ENCODE results near the gene RNLS.

The RNLS gene

DNA sequence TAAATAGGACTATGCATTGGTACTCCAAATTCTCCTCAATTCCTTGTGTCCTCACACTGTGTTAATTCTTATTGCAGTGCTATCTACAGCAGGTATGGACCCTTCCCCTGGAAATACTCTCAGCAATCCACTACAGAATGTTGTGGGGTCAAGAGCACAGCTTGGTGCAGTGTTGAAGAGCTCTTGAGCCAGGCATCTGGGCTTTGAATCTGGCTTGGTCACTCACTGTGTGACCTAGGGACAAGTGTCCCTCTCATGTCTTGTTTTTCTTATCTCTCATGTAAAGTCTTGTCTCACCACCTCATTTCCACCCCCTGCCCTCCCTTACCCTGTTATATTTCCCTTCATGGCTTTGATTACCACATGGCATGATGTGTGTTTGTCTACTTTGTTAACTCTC, 159.4 kb downstream of the RNLS start:
- DNase-seq = no peak

DNA sequence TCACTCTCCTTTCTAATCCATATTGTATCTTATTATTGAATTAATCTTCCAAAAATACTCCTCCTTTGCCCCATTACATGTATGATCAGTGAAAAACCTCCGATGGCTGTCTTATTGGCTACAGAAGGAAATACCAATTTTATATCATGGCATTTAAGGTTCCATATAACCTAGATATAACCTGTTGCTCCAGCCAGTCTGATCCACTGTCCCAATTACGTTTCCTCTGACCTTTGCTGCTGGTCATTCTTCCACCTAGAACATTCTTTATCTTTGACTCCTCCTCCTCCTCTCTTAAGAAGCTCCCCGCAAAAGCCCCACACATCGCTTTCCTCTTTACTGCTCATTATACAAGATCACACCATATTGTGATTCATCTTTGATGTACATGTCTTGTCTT, 161.5 kb downstream of the RNLS start:
- DNase-seq = no peak

DNA sequence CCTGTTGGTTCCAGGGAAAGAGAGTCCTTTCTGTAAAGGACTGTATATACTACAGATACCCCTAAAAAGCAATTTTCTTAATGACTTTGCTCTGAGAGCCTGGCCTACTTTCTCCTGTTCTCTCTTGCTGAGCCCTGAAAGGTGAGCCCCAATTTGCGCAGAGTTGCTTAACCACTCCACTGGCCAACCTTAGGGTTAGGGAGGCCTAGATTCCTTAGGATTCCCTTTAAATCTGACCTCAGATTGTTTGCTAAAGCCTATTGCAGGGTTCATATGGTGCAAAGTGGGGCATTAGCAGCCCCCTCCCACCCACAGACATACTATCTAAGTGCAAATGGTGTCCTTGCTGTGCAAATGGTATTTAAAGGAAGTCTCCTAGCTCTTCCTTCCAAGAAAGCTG, 164.2 kb downstream of the RNLS start:
- no peak for DNase-seq

DNA sequence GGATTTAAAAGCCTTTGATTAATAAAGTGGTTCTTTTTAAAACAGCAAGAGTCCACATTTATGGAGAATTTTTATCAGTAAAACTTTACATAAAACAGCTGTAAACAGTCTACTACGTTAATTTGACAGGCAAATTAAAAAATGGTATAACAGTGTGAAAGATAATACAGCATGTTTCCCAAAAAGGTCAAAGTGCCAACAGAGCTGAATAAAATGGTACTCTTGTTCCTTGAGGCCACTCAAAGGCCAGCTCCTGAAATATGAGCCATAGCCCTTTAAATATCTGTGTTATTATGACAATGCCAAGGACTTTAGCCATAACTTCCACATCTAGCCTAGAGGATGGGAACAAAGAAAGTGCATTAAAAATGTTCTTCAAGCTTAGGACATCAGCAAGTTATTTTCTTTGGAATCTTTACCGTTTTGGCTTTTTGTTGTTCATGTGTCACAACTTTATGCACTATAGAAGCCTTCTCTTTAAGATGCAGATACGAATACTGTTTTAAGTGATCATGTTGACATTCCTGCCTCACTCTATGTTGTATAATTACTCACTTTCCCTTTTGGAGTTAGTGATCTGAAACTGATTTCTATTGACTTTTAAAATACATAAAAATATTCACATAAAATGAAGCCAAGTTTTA, 165.6 kb downstream of the RNLS start:
- no peak for DNase-seq

DNA sequence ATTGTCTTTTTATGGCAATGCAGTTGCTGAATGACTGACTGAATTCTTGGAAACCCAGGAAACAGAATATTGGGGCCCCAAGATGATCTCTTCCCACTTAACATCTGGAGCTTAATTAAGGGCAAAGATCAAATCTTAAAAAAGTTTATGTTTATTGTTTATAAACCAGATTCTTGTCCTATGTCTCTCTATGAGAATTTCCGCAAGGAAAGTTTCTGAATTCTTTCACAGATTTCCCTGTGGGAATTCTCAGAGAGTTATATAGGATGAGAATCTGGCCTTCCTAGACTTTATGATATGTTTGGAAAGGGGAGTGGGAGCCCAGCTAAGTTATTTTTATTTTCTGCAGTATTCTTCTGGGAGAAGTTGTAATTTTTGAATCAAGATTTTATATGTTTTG, 166.3 kb downstream of the RNLS start:
- DNase-seq = no peak

DNA sequence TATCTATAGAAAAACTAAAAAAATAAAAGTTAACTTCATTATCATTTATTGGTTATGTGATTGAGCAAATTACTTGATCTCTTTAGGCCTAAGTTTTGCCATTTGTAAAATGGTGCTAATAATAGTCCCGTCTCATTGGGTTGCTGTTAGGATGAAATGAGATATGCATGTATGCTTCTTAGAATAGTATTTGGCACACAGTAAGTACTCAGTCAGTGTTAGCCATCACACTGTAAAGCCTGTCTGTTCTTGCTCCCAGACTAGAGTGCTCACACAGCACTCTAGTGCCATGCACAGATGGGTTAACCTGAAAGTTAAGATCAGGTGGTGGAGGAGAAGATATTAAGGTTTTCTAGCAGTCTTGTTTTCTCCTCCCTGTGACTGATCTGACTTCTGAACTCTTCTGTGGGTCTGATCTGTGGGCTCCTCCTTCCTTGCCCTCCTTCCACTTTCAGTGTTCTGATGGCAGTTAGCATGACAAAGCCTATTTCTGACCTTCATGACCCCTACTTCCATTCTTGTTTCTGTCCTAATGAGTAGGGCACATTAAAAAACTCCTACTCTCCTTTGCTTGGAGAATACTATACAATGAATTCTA, 167.5 kb downstream of the RNLS start:
- no peak for DNase-seq

DNA sequence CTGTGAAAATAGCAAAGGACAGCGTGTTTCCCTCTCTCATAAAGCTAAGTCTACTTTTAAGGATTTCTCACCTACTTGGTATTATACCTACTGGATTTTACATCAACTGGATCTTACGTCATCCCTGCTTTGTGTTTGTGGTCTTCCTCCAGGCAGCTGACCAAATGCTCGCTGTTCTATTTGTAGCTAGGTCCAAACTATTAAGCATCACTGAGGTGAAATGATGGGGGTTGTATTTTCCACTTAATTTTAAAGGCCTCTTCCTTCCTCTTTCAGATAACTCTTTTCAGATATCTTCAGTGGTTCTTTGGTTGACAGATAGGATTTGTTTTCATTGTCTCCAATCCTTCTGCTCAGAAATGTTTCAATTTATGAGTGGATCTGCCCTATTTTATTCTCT, 169.7 kb downstream of the RNLS start:
- DNase-seq = no peak

DNA sequence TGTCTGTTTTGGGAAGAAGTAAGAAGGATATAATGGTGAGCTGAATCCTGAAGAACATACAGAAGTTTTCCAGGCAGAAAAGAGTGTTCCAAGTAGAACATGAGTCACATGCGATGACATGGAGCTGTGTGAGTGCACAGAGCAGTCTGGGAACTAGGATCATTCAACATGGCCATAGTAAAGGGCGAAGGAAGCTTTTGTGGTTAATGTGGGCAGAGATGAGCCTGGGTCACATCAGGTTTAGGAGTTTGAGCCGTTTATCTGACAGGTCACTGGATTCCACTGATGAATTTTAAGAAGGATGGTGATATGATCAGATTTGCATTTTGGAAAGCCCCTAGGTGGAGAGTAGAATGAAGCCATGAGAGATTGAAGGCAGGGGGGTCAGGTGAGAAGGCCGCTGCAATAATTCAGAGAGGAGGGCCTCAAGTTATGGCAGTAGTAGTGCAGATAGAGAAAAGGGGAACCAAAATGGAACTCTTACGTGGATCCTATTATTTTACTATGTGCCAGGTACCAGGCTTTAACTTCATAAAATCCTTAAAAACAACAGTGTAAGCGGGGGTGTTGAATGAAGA, 171.3 kb downstream of the RNLS start:
- no peak for DNase-seq

DNA sequence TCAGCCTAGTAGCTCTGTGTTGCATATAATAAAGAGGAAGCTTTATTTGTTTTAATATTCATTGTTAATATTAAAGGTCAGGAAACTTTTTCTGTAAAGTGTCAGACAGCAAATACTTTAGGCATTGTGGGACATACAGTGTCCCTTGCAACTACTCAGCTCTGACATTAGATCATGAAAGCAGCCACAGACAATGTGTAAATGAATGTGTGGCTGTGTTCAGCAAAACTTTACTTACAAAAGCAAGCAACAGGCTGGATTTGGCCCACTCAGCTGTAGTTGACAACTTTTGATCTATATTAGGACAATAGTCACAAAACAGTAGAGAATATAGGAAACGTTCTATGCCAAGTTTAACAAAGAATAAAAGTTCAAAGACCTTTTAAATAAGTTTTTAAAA, 173.3 kb downstream of the RNLS start:
- DNase-seq = no peak

DNA sequence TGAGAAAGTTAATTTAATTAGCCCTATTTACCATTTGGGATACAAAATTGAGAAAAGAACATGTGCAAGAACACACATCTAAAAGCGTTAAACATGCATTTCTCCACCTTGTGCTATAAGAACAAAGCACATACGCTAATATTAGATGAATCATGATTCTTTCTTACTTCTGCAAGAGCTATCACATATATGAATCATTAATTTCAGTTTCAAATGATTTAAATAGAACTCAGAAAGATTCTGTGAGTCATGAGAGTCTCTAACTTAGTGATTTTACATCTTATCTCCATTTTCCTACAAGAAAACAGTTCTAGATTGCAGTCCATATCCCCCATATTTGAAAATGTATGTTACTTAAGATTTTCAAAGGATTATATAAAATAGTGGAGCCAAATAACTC, 173.9 kb downstream of the RNLS start:
- no peak for DNase-seq

DNA sequence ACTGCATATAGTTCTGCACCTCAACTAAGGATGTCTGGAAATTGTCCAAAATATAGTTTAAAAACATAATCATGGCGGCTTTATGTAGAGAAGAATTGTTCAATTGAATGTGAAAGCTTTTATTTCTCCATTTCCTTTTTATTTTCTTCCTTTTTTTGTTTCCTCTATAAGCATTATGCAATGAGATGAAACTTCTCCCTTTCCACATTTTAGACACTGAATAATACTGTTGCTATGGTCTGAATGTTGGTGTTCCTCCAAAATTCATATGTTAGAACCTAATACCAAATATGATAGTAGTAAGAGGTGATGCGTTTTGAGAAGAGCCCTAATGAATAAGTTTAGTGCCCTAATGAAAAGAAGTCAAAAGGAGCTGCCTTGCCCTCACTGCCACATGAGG, 175.0 kb downstream of the RNLS start:
- DNase-seq = no peak

DNA sequence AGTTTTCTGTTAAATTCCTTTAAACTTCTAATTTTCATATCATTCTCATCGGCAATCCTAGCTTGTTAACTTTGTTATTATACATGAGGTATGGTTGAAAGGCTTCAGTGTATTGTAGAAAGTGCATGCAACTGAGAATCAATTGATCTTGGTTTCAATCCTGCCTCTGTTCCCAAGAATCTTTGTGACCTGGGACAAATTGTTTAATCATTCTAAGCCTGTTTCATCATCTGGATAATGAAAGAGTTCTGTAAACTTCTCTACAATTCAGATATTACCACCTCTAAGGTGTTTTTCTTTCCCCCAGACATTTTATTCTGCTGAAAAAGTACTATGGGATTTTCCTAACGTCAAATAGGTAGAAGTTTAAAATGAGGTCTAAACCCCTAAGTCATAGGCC, 179.0 kb downstream of the RNLS start:
- no peak for DNase-seq

DNA sequence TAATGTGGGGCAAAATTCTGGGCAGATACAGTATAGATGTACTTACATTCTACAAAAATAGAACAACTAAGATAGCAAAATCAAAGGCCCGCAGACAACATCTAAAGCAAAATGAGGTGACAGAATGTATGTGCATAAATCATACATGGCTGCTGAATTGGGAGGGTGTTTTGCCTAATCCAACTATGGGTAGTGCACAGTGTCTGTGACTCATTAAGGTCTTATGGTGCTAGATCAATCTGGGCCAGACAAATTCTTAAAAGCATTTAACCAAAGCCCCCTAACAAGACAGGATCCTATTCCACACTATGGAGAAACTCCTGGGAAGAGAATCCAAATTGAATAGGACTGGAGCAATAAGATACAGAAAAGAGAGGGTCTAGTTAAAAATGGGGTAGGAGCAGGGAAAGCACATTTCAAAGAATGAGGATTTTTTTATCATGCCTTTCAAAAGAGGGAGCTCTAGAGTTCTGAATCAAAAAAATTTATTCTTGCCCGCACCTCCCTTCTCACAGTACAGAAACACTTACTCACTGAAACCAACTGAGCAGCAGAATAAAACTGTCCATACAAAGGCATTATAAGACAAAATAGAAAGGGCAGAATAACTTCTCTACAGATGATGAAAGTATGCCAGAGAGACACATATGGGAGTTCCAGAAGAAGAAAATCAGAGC, 181.3 kb downstream of the RNLS start:
- DNase-seq = no peak

DNA sequence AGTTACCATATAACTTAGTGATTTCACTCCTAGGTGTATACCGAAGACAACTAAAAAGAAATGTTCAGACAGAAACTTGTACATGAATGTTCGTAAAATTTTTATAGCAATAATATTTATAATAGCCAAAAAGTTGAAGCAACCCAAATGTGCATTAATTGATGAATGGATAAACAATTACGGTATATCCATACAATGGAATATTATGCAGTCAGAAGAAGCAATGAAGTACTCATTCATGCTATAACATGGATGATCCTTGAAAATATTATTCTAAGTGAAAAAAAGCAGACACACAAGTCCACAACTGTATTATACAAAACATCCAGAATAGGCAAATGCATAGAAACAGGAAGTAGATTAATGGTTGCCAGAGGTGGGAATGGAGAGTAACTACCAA, 183.9 kb downstream of the RNLS start:
- DNase-seq = no peak

DNA sequence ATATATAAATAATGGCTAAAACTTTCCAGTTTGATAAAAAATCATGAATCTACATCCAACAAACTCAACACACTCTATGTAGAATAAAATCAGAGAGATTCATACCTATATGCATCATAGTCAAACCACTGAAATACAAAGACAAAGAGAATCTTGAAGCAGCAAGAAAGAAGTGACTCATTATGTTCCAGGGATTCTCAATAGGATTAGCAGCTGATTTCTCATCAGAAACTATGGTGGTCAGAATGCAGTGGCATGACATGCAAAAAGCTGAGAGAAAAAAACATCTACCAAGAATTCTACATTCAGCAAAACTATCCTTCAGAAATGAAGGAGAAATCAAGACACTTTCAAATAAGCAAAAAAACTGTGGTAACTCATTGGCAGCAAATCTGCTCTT, 187.4 kb downstream of the RNLS start:
- DNase-seq = no peak

DNA sequence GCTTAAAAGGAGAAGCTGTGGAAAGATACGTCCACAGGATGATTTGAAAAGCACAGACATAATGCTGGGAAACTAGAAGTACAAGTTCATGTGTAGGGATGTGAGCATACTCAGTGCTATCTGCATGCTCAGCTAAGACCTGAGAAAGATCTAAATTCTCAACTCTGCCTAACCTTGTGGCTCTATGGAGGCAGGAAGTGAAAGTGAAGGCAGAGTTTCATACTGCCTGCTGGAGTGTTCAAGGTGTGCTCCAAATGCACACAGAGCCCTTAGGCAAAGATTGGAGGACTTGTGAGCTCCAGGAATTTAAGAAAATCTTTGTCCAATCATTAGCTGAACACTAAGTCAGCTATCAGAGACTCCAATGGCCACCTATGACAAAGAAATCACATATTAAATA, 190.9 kb downstream of the RNLS start:
- DNase-seq = no peak

DNA sequence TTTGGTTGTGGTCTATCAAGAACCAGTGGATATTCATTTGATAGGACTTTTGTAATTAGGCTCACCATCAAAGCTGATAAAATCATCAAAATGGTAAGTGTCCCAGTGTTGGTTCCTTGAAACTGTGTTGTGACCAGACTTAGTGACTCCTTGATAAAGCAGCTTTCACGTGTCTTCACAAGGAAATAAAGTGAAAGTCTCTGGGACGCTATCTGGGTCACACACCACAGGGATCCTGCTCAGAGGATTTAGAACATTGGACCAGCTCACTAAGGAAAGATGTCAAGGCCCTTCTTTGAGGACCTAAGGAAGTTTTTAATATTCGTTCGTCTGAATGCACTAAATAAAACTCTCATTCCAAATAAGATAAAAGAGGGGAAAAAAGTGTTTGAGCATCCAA, 193.1 kb downstream of the RNLS start:
- no peak for DNase-seq

DNA sequence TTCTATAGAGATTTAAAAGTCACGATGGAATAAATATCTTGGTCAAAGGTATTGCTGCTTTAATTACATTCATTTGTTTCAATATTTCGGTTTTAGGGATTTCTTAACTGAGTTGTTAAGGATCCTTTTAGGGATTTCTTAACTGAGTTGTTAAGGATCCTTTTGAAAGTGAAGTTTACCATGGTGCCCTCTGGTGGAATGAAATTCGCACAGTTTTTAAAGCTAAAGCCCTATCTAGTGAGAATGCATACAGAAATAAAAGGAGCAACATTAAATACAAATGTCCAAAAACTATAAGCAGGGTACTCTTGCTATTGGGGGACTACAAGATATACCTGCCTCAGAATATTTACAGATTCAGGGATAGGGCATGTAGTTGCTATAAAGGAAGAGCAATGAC, 193.7 kb downstream of the RNLS start:
- DNase-seq = no peak

DNA sequence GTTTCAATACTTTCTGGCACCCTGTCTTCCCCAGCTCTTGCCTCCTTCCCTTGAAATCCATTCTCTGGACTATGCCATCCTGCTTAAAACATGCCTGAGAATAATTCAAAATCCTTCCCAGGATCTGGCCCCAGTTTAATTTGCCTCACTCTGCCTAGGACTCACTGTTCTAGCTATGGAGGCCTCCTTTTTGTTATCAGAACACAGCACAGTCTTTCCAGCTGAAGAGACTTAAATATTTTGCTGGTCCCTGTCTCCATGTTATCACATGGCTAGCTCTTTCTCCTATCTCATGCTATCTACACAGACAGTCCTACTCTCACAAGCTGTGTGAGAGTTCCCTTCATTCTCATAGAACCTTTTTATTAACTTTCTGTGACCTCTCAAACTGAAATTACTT, 194.8 kb downstream of the RNLS start:
- DNase-seq = no peak

DNA sequence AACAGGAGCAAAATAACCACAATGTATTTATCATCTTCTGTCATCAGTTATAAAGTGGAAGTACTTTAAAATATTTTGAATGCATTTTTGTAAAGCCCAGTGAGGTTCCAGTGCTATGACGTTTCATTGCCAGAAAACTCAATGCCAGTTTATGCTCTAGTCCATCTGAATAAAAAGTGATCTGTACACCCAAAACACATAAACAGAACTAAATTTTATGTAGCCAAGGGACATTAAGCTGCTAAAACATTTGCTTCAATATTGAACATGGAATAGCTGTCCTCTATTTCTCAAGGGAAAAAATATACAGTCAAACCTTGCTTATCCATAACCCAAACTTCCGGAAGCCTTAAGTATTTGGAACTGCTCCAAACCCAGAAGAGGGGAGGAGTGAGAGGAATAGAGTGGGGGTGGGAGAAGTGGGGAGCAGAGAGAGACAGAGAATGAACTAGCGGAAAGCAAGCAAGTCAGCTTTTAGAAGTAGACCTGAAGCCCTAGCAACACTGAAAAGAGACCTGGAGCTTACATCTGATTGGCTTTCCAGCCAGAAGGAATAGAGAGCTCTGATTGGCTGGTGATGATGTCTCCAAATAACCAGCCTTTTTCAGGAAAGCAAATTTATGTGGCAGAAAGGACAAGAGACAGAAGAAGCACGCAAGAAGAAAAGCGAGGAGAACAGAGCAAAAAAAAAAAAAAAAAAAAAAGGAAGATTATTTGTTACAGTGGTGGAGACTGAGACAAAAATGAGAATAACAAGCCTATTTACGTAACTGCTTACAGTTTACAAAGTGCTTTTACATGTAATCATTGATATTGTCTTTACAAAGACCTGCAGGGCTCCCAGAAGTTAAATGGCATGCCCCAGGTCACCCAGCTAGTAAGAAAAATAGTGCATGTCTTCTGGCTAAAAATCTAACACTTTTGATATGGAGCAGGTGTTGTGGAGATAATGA, 196.0 kb downstream of the RNLS start:
- DNase-seq = no peak

DNA sequence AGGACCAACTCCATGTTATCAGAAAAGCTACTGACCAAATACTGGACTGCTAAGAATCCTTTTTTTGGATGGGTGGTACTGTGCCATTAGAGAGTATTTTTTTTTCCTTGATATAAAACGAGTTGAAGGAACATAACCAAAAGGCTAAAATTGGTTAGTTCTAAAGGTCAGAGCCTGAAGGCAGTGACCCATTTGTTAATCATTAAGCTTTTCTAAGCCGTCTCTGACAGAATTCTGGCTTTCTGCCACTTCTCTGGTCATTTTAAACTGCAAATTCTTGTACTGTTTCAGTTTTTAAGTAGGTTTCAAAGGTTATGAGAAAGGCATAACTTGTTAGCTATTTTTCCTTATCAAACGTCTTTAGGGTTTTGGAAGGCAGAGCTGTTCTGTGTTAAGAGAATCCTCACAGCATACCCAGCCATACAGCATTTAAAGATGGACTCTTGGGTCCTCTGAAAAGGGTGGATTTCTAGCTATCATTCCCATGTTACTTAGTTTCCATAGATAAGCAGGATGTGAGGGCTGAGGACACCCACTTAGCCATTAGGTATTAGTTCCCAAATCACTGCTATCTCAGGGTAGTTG, 196.8 kb downstream of the RNLS start:
- DNase-seq = no peak

DNA sequence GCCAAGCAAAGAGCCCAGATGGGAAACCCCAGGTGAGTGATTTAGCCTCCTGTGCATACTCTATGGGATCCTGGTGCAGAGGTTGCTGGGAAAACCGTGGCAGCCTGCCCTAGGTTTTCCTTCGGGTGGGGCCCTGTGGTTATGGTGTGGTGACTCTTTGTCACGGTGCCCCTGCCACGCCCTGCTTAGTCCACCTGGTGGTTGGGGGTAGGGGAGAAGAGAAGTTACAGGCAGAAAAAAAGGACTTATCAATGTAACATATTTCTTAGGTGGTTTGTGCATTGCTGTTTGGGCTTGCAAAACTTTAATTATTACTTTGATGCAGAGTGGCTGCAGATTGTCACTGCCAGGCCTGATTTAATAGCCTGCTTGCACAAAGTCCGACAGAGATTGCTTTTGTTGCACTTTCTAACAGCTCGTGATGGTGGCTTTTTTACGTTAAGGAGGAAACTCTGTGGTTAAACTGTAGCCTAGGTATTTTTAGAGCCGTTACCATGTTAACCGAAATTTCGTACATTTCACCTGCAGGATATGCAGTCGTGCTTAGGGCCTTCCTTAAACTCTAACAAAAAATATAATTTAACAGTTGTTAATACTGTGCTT, 197.4 kb downstream of the RNLS start:
- no peak for DNase-seq

Measured in 8988T (cell line).